SK-N-SH (cell line): ENCODE measurements around the gene PNPLA5. TPM values are rescaled to one million over a fixed set of nuclear protein-coding genes. Genes with fewer than 3 reads are reported as not detected.

Experiments
- CTCF ChIA-PET: fragments of 300-600, 350-600 bp; formaldehyde crosslinking; extraction: SDS; loops from one replicate; lab custom pipeline; 2021; lab: Yijun Ruan, JAX
- POLR2A ChIA-PET: fragments of 350-600 bp; sonication (Branson Sonifier 250); formaldehyde crosslinking; extraction: SDS; loops from one replicate; lab custom pipeline; 2020; ENCODE audit warnings: antibody characterized with exemption, inconsistent platforms; lab: Yijun Ruan, JAX
- DNase-seq: peaks from one replicate; pipeline ENCODE4 v3.0.0; 2012
- H2AFZ ChIP-seq: fragments of 200-600 bp; sonication (generic); 2 replicates; pipeline ENCODE4 v1.8.1; 2016; ENCODE audit warnings: antibody characterized with exemption, mild to moderate bottlenecking, low read depth
- H3F3A ChIP-seq: fragments of 200-600 bp; sonication (generic); replicated peaks from 2 replicates; pipeline ENCODE3; 2016; ENCODE audit warnings: antibody characterized with exemption, mild to moderate bottlenecking; ENCODE audit not compliant: insufficient read depth
- H3K27ac ChIP-seq, 2 experiments: fragments of 200-500 bp in 1 of 2; fragments of 200-600 bp in 1 of 2; sonication (Bioruptor generic) in 1 of 2; sonication (generic), shearing (Covaris generic) in 1 of 2; 2 replicates each; pipeline versions ENCODE4 v1.5.1 to v1.6.1; 2014 to 2016; ENCODE audit warnings: low read depth in 2 of 2, inconsistent platforms in 1 of 2, low read length in 1 of 2, mild to moderate bottlenecking in 1 of 2, mixed read lengths in 1 of 2
- H3K27me3 ChIP-seq: fragments of 200-600 bp; sonication (generic), shearing (Covaris generic); 2 replicates; pipeline ENCODE4 v1.6.1; 2016; ENCODE audit warnings: mixed run types; ENCODE audit not compliant: insufficient read depth
- H3K36me3 ChIP-seq, 2 experiments: fragments of 200-500 bp in 1 of 2; fragments of 200-600 bp in 1 of 2; sonication (Bioruptor generic) in 1 of 2; sonication (generic) in 1 of 2; replicated peaks in 1 of 2; 2 replicates each; pipeline versions ENCODE3 to v1.5.1; 2014 to 2016; ENCODE audit warnings: low read length in 1 of 2, mild to moderate bottlenecking in 1 of 2; ENCODE audit not compliant: insufficient read depth in 2 of 2, control insufficient read depth in 1 of 2
- H3K4me1 ChIP-seq, 2 experiments: fragments of 200-500 bp in 1 of 2; fragments of 200-600 bp in 1 of 2; sonication (Bioruptor generic) in 1 of 2; sonication (generic), shearing (Covaris generic) in 1 of 2; 2 replicates each; pipeline versions ENCODE4 v1.5.1 to v1.6.1; 2014 to 2016; ENCODE audit warnings: low read depth in 1 of 2, low read length in 1 of 2, mixed run types in 1 of 2; ENCODE audit not compliant: insufficient read depth in 2 of 2, control insufficient read depth in 1 of 2
- H3K4me2 ChIP-seq: fragments of 200-600 bp; sonication (generic), shearing (Covaris generic); 2 replicates; pipeline ENCODE4 v1.6.1; 2017; ENCODE audit warnings: mixed run types
- H3K4me3 ChIP-seq, 2 experiments: fragments of 200-500 bp in 1 of 2; fragments of 200-600 bp in 1 of 2; sonication (Bioruptor generic) in 1 of 2; sonication (generic), shearing (Covaris generic) in 1 of 2; 2 replicates each; pipeline versions ENCODE4 v1.5.1 to v1.8.1; 2014 to 2016; ENCODE audit warnings: low read depth in 2 of 2, inconsistent platforms in 1 of 2, low read length in 1 of 2, mild to moderate bottlenecking in 1 of 2, mixed read lengths in 1 of 2, moderate library complexity in 1 of 2
- H3K79me2 ChIP-seq: fragments of 200-600 bp; sonication (generic); 2 replicates; pipeline ENCODE4 v1.8.1; 2017; ENCODE audit warnings: mild to moderate bottlenecking; ENCODE audit not compliant: insufficient read depth
- H3K9ac ChIP-seq: fragments of 200-600 bp; sonication (generic); 2 replicates; pipeline ENCODE4 v1.6.1; 2017; ENCODE audit warnings: mixed run types
- H3K9me2 ChIP-seq: fragments of 200-600 bp; sonication (generic); 2 replicates; pipeline ENCODE4 v1.6.1; 2017; ENCODE audit warnings: mixed run types
- H3K9me3 ChIP-seq: fragments of 200-600 bp; sonication (generic); 2 replicates; pipeline ENCODE4 v1.6.1; 2017; ENCODE audit warnings: mixed run types, mild to moderate bottlenecking, moderate library complexity
- H4K20me1 ChIP-seq: fragments of 200-600 bp; sonication (generic); 2 replicates; pipeline ENCODE4 v1.6.1; 2017; ENCODE audit warnings: mild to moderate bottlenecking, mixed run types; ENCODE audit not compliant: insufficient read depth
- CHD2 ChIP-seq: fragments of 150-350 bp; IDR thresholded peaks from 2 replicates; pipeline ENCODE4 v1.6.1; 2018; ENCODE audit warnings: low read length; ENCODE audit not compliant: partially characterized antibody
- ELF1 ChIP-seq: IDR thresholded peaks from 2 replicates; pipeline ENCODE4 v1.4.0; 2012
- EZH2phosphoT487 ChIP-seq: fragments of 200-600 bp; sonication (generic); IDR thresholded peaks from 2 replicates; pipeline ENCODE4 v1.6.1; 2017; ENCODE audit warnings: low read depth, mixed run types, mild to moderate bottlenecking, antibody characterized with exemption, moderate library complexity, borderline replicate concordance
- FOSL2 ChIP-seq: IDR thresholded peaks from 2 replicates; pipeline ENCODE4 v1.4.0; 2012; ENCODE audit warnings: low read depth, mild to moderate bottlenecking, moderate library complexity, borderline replicate concordance
- IRF3 ChIP-seq: fragments of 150-350 bp; IDR thresholded peaks from 2 replicates; pipeline ENCODE4 v1.6.1; 2016; ENCODE audit warnings: mild to moderate bottlenecking, low read depth, low read length
- JUND ChIP-seq: IDR thresholded peaks from 2 replicates; pipeline ENCODE4 v1.4.0; 2012
- MEF2A ChIP-seq: IDR thresholded peaks from 2 replicates; pipeline ENCODE4 v1.4.0; 2012; ENCODE audit warnings: low read depth, borderline replicate concordance
- NRF1 ChIP-seq: IDR thresholded peaks from 2 replicates; pipeline ENCODE4 v1.6.1; 2012; ENCODE audit warnings: low read depth, mild to moderate bottlenecking, low read length
- PBX3 ChIP-seq: IDR thresholded peaks from 2 replicates; pipeline ENCODE4; 2012
- RCOR1 ChIP-seq: fragments of 150-350 bp; IDR thresholded peaks from 2 replicates; pipeline ENCODE4 v1.6.1; 2017; ENCODE audit warnings: antibody characterized with exemption, low read length
- RFX5 ChIP-seq: IDR thresholded peaks from 2 replicates; pipeline ENCODE4 v1.6.1; 2012; ENCODE audit warnings: mild to moderate bottlenecking, improper control_type of control experiment, low read length
- RXRA ChIP-seq: IDR thresholded peaks from 2 replicates; pipeline ENCODE4 v1.4.0; 2012; ENCODE audit warnings: low read depth, mild to moderate bottlenecking, borderline replicate concordance
- SIN3A ChIP-seq: IDR thresholded peaks from 2 replicates; pipeline ENCODE4 v1.6.1; 2012; ENCODE audit warnings: low read depth, mild to moderate bottlenecking, low read length, moderate library complexity, borderline replicate concordance
- TCF12 ChIP-seq: IDR thresholded peaks from 2 replicates; pipeline ENCODE4 v1.4.0; 2012
- TEAD4 ChIP-seq: IDR thresholded peaks from 2 replicates; pipeline ENCODE4 v1.4.0; 2012; ENCODE audit warnings: mild to moderate bottlenecking, borderline replicate concordance; ENCODE audit not compliant: insufficient read depth
- YY1 ChIP-seq: IDR thresholded peaks from 2 replicates; pipeline ENCODE4 v1.4.0; 2012; ENCODE audit warnings: low read depth, mild to moderate bottlenecking
- ZBTB33 ChIP-seq: IDR thresholded peaks from 2 replicates; pipeline ENCODE4 v1.4.0; 2012; ENCODE audit warnings: low read depth, borderline replicate concordance
- WGBS: methylation state at CpG from one replicate; pipeline ENCODE4 v1.1.6; 2017; ENCODE audit warnings: low lambda C conversion rate; 5-methylcytosine and 5-hydroxymethylcytosine counted together
- polyA plus RNA-seq, 3 experiments: library from polyadenylated mRNA; depleted of rRNA; stranded (reverse); fragments of >200 nt; gene quantifications; 2 replicates each; pipeline ENCODE4 v1.2.3, GENCODE V29; 2012

The PNPLA5 gene
- polyA plus RNA-seq, 1 of the 3 experiments (the other 2 are of a cell fraction) = not detected

- no peak overlapping the region for H2AFZ ChIP-seq
These were observed 33.9 kb upstream of the PNPLA5 start for GRCh38 chr22:43925433-43926348.

More at GRCh38 chr22:43925433-43926348, 33.9 kb upstream of the PNPLA5 start:
- Histone ChIP-seq H3K4me3 (no peak overlapping the region; a peak in 1 of 4 replicates), H3K79me2 (no peaks in the 10 kb centered on the region), H3K36me3 (peaks cover 0 to 4% of the 10 kb centered on the region in 2 experiments), H3K9me3 (no peaks in the 10 kb centered on the region), H3K27me3 (no peaks in the 10 kb centered on the region), H3K27ac (no peak overlapping the region), H3K9ac (no peak overlapping the region), H3K4me1 (peaks cover 15 to 16% of the 10 kb centered on the region in 2 experiments; a peak in 3 of 4 replicates), H3F3A (no peaks in the 10 kb centered on the region), H3K9me2 (no peaks in the 10 kb centered on the region), H4K20me1 (no peaks in the 10 kb centered on the region), H3K4me2 (peak overlapping the region; percentile 96; the same call in 1 of the 2 replicates)
- ChIA-PET POLR2A (no interaction called here), CTCF (interaction anchor here (1.0 to 4.6 kb wide), 3 partner anchors 20 to 30 kb away, joined by 3 to 23 read pairs (median 7); partner anchors contain the start of gene SAMM50)
- TF ChIP-seq ZBTB33 (no peak), PBX3 (no peak), RXRA (no peak), TEAD4 (no peak), MEF2A (no peak), NRF1 (no peak), TCF12 (no peak), RCOR1 (no peak), RFX5 (no peak), YY1 (no peak), CHD2 (no peak), IRF3 (no peak), SIN3A (no peak), FOSL2 (no peak), JUND (no peak), EZH2phosphoT487 (no peak), ELF1 (no peak)
- no peak for DNase-seq
- WGBS = 76% methylated on average over 4 of the region's 6 CpGs
